Left cardiac atrium (tissue), 4 donors: ENCODE data around the gene PSTPIP1. TPM values are rescaled to one million over a fixed set of nuclear protein-coding genes. Genes with fewer than 3 reads are reported as not detected.

Source experiments
- ATAC-seq, 2 donors: fragments of 200-7000 bp; cut with Tn5 transposase; one replicate each; pipeline ENCODE4 v1.9.1; 2020; ENCODE audit warnings: mild to moderate bottlenecking in 2 of 2, moderate library complexity in 2 of 2
- DNase-seq: peaks from one replicate; pipeline ENCODE4 v3.0.0-alpha.2; 2020
- intact Hi-C, 2 donors: fragments of 100-400 bp; cut with DNase I; formaldehyde crosslinking; loops; one replicate each; pipeline versions ENCODE4 v1.14.1 to v1.15.1; 2022 to 2023
- total RNA-seq, 2 donors: library from RNA; stranded (reverse); fragmentation: NEBNext Ultra II Directional; extraction: Animal tissue kit (Norgen Biotek cat#: 25700); gene quantifications; one replicate each; pipeline ENCODE4 v1.2.1, GENCODE V29; 2021
- donor health status: DM: no; HTN: yes; CAD: no.
- donor health status: DM: no; HTN: yes; CAD: no; lungs with severe emphysema.
- donor health status: DM: yes; HTN: yes; CAD: no.
- donor health status: Dilated cardiomyopathy.

PSTPIP1 gene
- total RNA-seq, 2 donors from 2014 or later: 6.1 to 14.1 TPM

GRCh38 chr15:77053709-77054108 is 58.8 kb downstream of the PSTPIP1 start:
- intact Hi-C loops: no loop called here
- peak in 1 of 2 donors; percentile 38 for ATAC-seq
- DNase-seq: no peak

GRCh38 chr15:77057072-77057471 is 62.1 kb downstream of the PSTPIP1 start:
- peak in 1 of 2 donors; percentile 44 for ATAC-seq
- intact Hi-C loops: no loop called here
- DNase-seq: no peak

GRCh38 chr15:77057685-77058084 is 62.8 kb downstream of the PSTPIP1 start:
- DNase-seq (no peak), ATAC-seq (peak in 1 of 2 donors; percentile 44)
- intact Hi-C loops: no loop called here

- intact Hi-C loops: no loop called here
- ATAC-seq: no peak
- no peak for DNase-seq
These were observed 63.5 kb downstream of the PSTPIP1 start for GRCh38 chr15:77058468-77058867.

- intact Hi-C loops: no loop called here
- ATAC-seq: no peak
- DNase-seq: no peak
These were observed 64.9 kb downstream of the PSTPIP1 start for GRCh38 chr15:77059786-77060361.

- peak; percentile 86 to 88 for ATAC-seq
- no peak for DNase-seq
- intact Hi-C loops: no loop called here
These were observed 65.6 kb downstream of the PSTPIP1 start for GRCh38 chr15:77060546-77060945.

GRCh38 chr15:77063249-77063648 is 68.3 kb downstream of the PSTPIP1 start:
- ATAC-seq (no peak), DNase-seq (no peak)
- intact Hi-C loops: no loop called here

GRCh38 chr15:77064063-77064462 is 69.1 kb downstream of the PSTPIP1 start:
- no peak for DNase-seq
- ATAC-seq: no peak
- intact Hi-C loops: no loop called here

- intact Hi-C loops: no loop called here
- ATAC-seq: peak in 1 of 2 donors; percentile 20
- DNase-seq: no peak
These were observed 69.8 kb downstream of the PSTPIP1 start for GRCh38 chr15:77064539-77065308.

- ATAC-seq (no peak), DNase-seq (no peak)
- intact Hi-C loops: no loop called here
These were observed 72.2 kb downstream of the PSTPIP1 start for GRCh38 chr15:77066971-77067690.

- intact Hi-C loops: no loop called here
- ATAC-seq: no peak
- no peak for DNase-seq
These were observed 72.9 kb downstream of the PSTPIP1 start for GRCh38 chr15:77067691-77068367.

- ATAC-seq (no peak), DNase-seq (no peak)
- intact Hi-C loops: no loop called here
These were observed 73.7 kb downstream of the PSTPIP1 start for GRCh38 chr15:77068633-77069032.

- DNase-seq (peak; percentile 41), ATAC-seq (no peak)
- intact Hi-C loops: no loop called here
These were observed 74.7 kb downstream of the PSTPIP1 start for GRCh38 chr15:77069521-77070121.

- DNase-seq (no peak), ATAC-seq (no peak)
- intact Hi-C loops: no loop called here
These were observed 75.2 kb downstream of the PSTPIP1 start for GRCh38 chr15:77070180-77070494.

- intact Hi-C loops: no loop called here
- ATAC-seq (peak; percentile 98), DNase-seq (peak; percentile 95)
These were observed 75.8 kb downstream of the PSTPIP1 start, which contains the start of gene TSPAN3 for GRCh38 chr15:77070495-77071304. TSPAN3 (minus strand) TSS chr15:77071109; CDS start chr15:77070954, 155 bp downstream.

GRCh38 chr15:77071305-77072223 is 76.6 kb downstream of the PSTPIP1 start:
- DNase-seq: no peak
- intact Hi-C loops: no loop called here
- no peak for ATAC-seq

- DNase-seq (no peak), ATAC-seq (no peak)
- intact Hi-C loops: no loop called here
These were observed 79.4 kb downstream of the PSTPIP1 start for GRCh38 chr15:77074350-77074749.

- no peak for DNase-seq
- intact Hi-C loops: no loop called here
- ATAC-seq: no peak
These were observed 80.6 kb downstream of the PSTPIP1 start for GRCh38 chr15:77075528-77075927.
